Esophagus mucosa (tissue), 1 donor: ENCODE results near the gene XIST. TPM values are rescaled to one million over a fixed set of nuclear protein-coding genes. Genes with fewer than 3 reads are reported as not detected.
A peak's percentile ranks its signal among the peaks of the same experiment; 100 is the strongest.
"Not testable (repeated sequence)": the region's sequence is repeated elsewhere in the genome, so short reads cannot be mapped to it uniquely, and the experiment has no call there.

Source experiments
- ATAC-seq: fragments of 200-7000 bp; cut with Tn5 transposase; one replicate; pipeline ENCODE4 v1.9.1; 2020
- total RNA-seq: library from RNA; stranded (reverse); gene quantifications from one replicate; pipeline ENCODE4 v1.2.4, GENCODE V29; 2023
- donor health status: DM: yes; HTN: yes; CAD: no.

XIST gene
- 115 TPM for total RNA-seq

GRCh38 chrX:73852467-73852866, at the start of gene XIST:
Gene XIST (minus strand): TSS chrX:73852714.
- peak; percentile 45 for ATAC-seq

GRCh38 chrX:73898315-73898714, 45.8 kb upstream of the XIST start:
- ATAC-seq = not testable (repeated sequence)

- not testable (repeated sequence) for ATAC-seq
Observed at GRCh38 chrX:73892515-73893090, 40.1 kb upstream of the XIST start.

DNA sequence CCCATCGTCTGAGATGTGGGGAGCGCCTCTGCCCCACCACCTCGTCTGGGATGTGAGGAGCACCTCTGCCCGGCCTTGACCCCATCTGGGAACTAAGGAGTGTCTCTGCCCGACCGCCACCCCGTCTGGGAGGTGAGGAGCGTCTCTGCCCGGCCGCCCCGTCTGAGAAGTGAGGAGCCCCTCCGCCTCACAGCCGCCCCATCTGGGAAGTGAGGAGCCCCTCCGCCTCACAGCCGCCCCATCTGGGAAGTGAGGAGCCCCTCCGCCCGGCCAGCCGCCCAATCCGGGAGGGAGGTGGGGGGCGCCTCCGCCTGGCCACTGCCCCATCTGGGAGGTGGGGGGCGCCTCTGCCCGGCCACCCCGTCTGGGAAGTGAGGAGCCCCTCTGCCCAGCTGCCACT, 29.7 kb upstream of the XIST start:
- ATAC-seq = not testable (repeated sequence)

DNA sequence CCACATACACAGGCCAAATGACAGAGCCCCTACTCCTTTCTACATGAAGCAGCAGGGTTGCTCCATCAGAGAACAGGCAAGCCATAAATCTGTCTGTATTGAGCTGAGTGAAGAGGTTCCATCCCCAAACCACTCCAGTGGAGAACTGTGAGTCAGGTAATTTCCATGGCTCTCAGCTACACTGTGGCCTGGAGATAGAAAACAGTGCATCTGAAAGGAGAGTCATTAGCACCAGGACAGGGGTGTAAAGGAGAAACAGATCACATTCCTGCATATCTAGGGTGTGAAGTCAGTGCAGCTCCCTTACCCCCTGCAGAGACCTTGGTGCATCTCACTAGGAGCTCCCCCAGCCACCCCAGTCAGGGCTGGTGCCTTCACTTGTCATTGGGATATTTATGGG, 25.2 kb upstream of the XIST start:
- peak; percentile 34 for ATAC-seq

- ATAC-seq = peak; percentile 99
Observed at GRCh38 chrX:73876911-73877310, 24.4 kb upstream of the XIST start.

DNA sequence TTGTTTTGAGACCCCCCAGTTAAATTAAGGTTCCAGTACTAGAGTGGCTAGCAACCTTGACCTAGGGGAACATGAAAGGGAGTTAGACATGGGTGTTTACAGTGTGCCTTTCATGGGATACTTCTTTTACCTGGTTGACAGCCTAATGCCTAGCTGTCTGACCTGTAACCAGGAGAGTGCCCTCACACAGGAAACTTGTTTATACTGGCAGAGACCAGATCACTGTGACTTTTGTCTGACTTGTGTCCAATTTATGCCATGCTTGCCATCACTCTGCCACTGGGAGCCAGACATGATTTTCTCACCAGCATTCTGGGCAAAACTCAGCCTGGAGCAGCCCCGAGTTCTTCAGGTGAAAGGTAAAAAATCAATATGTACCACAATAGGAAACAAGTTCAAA, 16.4 kb upstream of the XIST start:
- ATAC-seq = peak; percentile 20

GRCh38 chrX:73867144-73867543, 14.6 kb upstream of the XIST start:
- no peak for ATAC-seq

DNA sequence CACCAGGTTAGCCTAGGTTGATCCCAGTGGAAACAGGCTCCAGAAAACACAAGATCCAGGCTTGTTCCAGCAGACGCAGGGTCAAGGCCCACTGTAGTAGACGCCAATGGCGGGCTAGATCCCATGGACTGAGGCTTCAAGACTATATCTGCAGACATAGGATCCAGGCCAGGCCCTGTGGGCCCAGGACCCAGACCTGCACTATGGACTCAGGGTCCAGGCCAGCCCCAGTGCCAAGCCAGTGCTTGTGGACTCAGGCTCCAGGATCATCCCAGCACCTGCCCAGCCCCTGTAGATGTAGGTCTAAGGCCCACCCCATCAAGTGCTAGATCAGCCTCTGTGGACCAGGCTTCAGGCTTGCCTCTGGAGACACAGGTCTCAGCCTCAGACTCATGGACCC, 11.3 kb upstream of the XIST start:
- ATAC-seq = no peak

- no peak for ATAC-seq
Observed at GRCh38 chrX:73863268-73863667, 10.8 kb upstream of the XIST start.

GRCh38 chrX:73859622-73860021, 7.1 kb upstream of the XIST start:
- ATAC-seq = no peak

DNA sequence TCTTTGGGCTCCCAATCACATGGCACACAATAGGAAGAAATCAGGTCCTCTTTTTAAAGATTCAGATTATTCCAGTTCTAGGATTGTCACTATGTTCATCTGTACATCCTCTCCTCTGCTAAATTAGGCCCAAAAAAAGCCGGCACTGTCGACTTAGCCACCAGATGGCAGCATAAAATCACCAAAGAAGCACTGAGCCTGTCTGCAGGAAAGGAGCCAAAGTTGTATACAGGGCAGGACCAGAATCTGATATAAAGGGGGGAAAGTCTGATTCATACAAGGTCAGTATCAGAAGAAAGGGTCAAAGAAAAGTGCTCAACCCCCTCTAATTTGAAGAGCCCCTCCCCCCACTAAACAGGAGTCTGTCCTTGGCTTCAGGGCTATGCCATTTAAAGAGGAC, 3.0 kb upstream of the XIST start:
- peak; percentile 24 for ATAC-seq

GRCh38 chrX:73852022-73852421, 492 bp downstream of the XIST start:
- no peak for ATAC-seq

GRCh38 chrX:73851014-73852009, 1.2 kb downstream of the XIST start:
- ATAC-seq = peak; percentile 90

- ATAC-seq = no peak
Observed at GRCh38 chrX:73850124-73851013, 2.1 kb downstream of the XIST start.

DNA sequence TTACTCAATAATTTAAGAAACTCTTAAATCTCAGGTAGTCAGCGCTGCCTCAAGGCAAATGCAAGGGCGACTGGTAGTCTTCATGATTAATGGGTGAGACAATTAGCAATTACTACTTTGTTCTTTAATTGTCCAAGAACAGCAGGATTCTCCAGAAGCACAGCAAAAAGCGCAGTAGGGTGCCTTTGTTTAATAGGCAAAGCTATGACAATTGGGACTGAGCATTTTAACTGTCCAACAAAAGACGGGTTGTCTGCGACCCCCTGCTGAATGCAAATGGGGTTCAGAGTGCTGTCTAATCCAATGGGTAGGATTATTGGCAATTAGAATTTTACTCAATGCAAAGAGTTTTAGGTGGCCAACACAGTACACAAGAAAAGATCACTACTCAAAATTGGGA, 3.4 kb downstream of the XIST start:
- no peak for ATAC-seq

- ATAC-seq = no peak
Observed at GRCh38 chrX:73847991-73848390, 4.5 kb downstream of the XIST start.

GRCh38 chrX:73847100-73847499, 5.4 kb downstream of the XIST start:
- no peak for ATAC-seq

DNA sequence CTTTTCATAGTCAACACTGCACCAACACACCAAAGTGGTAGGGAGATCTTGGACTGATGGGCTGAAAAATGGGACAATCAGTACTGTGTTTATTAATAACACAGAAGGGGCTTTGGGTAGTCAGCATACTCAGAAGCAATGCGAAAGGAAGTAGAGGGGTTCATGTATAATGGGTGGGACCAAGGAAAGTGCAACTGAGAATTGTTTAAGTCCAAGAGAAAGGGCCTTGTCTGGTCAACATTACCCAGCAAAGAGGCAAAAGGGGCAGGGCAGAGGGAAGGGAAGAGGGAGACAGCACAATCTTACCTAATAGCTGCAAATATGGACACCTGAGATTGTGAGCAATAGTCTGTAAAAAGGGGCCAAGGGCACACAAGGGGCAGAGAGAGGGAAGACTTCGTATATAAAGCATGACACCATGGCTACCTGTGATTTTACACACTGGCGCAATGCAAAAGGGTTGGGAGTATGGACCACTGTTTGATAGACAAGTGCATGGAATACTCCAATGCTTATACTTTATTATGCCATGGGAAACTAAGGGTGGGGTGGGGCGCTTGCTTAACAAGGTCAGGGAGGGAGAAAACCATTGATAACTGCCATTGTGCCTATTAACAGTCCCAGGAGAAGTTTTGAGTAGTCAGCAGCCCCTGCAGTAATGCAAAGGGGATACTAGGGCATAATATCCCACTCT, 9.8 kb downstream of the XIST start:
- ATAC-seq = no peak

DNA sequence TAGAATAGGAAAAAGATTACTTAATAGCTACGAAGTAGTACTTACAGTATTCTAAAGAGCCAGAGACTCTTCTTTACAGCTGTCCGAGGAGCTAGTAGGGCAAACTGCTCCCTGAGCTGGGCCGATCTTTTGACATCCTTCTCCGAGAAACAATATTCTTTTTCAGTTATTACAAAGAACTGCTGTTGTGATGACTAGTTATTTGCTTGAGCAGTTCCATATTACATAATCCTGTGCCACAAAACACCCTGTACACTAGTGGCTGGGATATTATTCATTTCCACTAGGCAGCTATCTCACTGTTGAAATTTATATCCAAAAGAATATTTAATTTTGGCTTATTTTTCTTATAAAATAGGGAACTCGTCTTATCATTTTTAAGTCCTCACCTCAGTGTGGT, 11.2 kb downstream of the XIST start:
- no peak for ATAC-seq

DNA sequence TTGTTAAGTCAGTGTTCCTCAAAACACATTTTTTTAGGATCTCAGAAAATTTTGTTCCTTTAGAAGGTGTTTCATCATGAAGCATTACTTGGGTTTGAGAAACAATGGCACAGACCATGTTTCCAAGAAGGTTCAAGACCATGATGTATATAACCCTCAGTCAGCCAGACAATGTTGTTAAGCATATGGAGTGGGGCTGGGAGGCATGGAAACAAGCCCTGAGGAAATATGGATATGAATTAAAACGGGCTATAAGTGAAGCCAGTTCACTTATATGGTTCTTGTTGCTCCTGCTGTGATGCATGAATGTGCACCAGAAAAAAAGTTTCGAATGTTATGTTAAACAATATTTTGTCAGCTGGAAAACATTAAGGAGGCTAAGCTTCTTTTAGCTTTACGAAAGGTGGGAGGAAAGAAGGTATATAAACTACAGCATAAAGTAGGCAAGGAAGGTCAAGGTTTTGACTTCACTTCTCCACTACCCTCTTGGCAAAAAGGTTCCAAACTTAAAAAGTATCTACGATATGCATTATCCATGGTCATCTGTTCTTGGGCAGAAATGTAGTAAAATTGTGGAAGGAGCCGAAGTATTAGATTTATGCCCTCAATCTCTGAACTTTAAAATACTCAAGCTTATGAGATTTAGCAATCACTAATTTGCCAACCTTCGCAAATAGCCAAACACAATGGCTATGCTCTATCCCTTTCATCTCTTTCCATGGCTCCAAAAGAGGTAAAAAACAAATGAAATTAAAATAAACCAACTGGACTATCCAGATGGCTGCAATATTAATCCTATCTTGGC, 12.2 kb downstream of the XIST start:
- no peak for ATAC-seq
